Gastroesophageal sphincter (tissue), 4 donors: ENCODE results near the gene CSGALNACT2. TPM values are rescaled to one million over a fixed set of nuclear protein-coding genes. Genes with fewer than 3 reads are reported as not detected.
A peak's percentile ranks its signal among the peaks of the same experiment; 100 is the strongest.

Experiments used
- ATAC-seq: fragments of 150-250 bp; one replicate; pipeline ENCODE4 v1.9.1; 2016; ENCODE audit warnings: mild to moderate bottlenecking, moderate library complexity
- H3K27ac ChIP-seq, 4 donors: fragments of 200-600 bp; sonication (generic) in 3 of 4; 1 replicate in 3 of 4; 2 replicates in 1 of 4; pipeline ENCODE4 v1.5.1; 2016 to 2019
- H3K27me3 ChIP-seq: fragments of 200-600 bp; sonication (generic); one replicate; pipeline ENCODE4 v1.5.1; 2019
- H3K36me3 ChIP-seq, 2 donors: fragments of 200-600 bp; sonication (generic); one replicate each; pipeline ENCODE4 v1.5.1; 2019; ENCODE audit warnings: control low read depth in 1 of 2
- H3K4me1 ChIP-seq, 3 donors: fragments of 200-600 bp; sonication (generic); 1 replicate in 2 of 3; 2 replicates in 1 of 3; pipeline ENCODE4 v1.5.1; 2016 to 2019; ENCODE audit warnings: control low read depth in 2 of 3
- H3K4me3 ChIP-seq, 2 donors: fragments of 200-600 bp; sonication (generic); one replicate each; pipeline ENCODE4 v1.5.1; 2019; ENCODE audit warnings: mild to moderate bottlenecking in 1 of 2, moderate library complexity in 1 of 2
- H3K9me3 ChIP-seq, 3 donors: fragments of 200-600 bp; sonication (generic); one replicate each; pipeline ENCODE4 v1.5.1; 2017 to 2019; ENCODE audit warnings: control low read depth in 2 of 3
- CTCF ChIP-seq, 4 experiments: fragments of 200-600 bp in 2 of 4; fragments of 450-650 bp in 2 of 4; sonication (generic) in 1 of 4; IDR thresholded peaks; one replicate each; pipeline ENCODE4 v1.5.1; 2017 to 2019; ENCODE audit warnings: antibody characterized with exemption in 4 of 4, mild to moderate bottlenecking in 2 of 4, moderate library complexity in 2 of 4
- EP300 ChIP-seq: sonication (generic); formaldehyde crosslinking; IDR thresholded peaks from one replicate; pipeline ENCODE4 v1.6.1; 2017; ENCODE audit warnings: antibody characterized with exemption, mild to moderate bottlenecking
- POLR2A ChIP-seq, 2 donors: fragments of 450-650 bp; IDR thresholded peaks; one replicate each; pipeline ENCODE4 v1.6.1; 2017; ENCODE audit warnings: antibody characterized with exemption in 2 of 2, mild to moderate bottlenecking in 2 of 2, moderate library complexity in 1 of 2
- POLR2AphosphoS5 ChIP-seq: sonication (generic); formaldehyde crosslinking; IDR thresholded peaks from one replicate; pipeline ENCODE4 v1.6.1; 2017; ENCODE audit warnings: antibody characterized with exemption
- WGBS, 2 donors: methylation state at CpG; one replicate each; pipeline ENCODE4 v1.1.5; 2018; ENCODE audit warnings: low coverage in 1 of 2; 5-methylcytosine and 5-hydroxymethylcytosine counted together
- total RNA-seq, 4 donors: library from RNA; depleted of rRNA; stranded (reverse); fragments of >200 nt; gene quantifications; one replicate each; pipeline ENCODE4 v1.1.0, GENCODE V29; 2016

The CSGALNACT2 gene
- total RNA-seq, 4 donors from 2014 or later: 28.4 to 37.4 (median 32.7) TPM

GRCh38 chr10:43202224-43202656 lies 64.0 kb downstream of the CSGALNACT2 start:
- TF ChIP-seq CTCF (IDR thresholded peaks at IDR 0.05): peak in 3 of 4 experiments; percentile 44 to 56 (median 47)
- TF ChIP-seq EP300: no peak
- Histone ChIP-seq H3K4me3 (peak overlapping the region; percentile 29 to 54), H3K9me3 (no peaks in the 10 kb centered on the region), H3K36me3 (peaks cover 0 to 7% of the 10 kb centered on the region in 2 donors), H3K4me1 (peaks cover 0 to 23% (median 2%) of the 10 kb centered on the region in 3 donors), H3K27me3 (peaks cover 22% of the 10 kb centered on the region), H3K27ac (peak overlapping the region in 1 of 4 donors; percentile 28)
- 9% methylated on average over 9 of the region's 29 CpGs; no CpG with 5 or more reads in 1 of the 2 donors for WGBS, 2 donors
- ATAC-seq: peak; percentile 29

DNA sequence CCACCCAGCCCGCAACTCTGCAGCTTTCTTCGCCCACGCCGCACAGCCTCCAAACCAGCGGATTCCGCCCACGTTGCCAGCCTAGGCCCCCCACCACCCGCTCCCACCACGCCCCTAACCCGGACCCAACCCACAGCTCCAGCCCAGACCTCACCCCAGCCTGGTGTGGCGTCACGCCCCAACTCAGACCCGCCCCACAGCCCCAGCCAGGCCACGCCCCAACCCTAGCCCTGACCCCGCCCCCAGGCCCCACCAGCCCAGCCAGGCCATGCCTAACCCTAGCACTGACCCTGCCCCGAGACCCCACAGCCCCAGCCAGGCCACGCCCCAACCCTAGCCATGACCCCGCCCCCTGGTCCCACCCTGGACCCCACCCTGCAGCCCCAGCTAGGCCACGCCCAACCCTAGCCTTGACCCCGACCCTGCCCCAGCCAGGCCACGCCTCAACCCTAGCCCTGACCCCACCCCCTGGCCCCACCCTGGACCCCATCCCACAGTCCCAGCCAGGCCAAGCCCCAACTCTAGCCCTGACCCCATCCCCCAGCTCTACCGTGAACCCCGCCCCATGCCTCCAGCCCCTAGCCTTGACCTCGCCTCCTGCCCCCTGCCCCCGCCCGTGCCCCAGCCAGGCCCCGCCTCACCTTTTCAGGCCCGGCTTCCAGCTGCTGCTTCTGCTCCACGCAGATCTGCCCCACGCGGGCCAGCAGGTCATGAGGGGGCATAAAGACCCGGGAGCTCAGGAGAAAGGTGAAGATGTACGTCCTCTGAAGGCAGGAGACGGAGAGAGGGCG lies 64.6 kb downstream of the CSGALNACT2 start:
- Histone ChIP-seq H3K36me3 (peaks cover 0 to 7% of the 10 kb centered on the region in 2 donors), H3K27me3 (peaks cover 22% of the 10 kb centered on the region), H3K27ac (peak overlapping the region in 1 of 4 donors; percentile 28), H3K9me3 (no peaks in the 10 kb centered on the region), H3K4me1 (peaks cover 0 to 23% (median 2%) of the 10 kb centered on the region in 3 donors), H3K4me3 (peak overlapping the region; percentile 29 to 54)
- WGBS, 2 donors: 0% methylated on average over 3 of the region's 35 CpGs; no CpG with 5 or more reads in 1 of the 2 donors
- peak; percentile 34 for ATAC-seq
- TF ChIP-seq POLR2A (IDR thresholded peaks at IDR 0.05) (no peak), POLR2AphosphoS5 (no peak), EP300 (no peak), CTCF (IDR thresholded peaks at IDR 0.05) (no peak)

DNA sequence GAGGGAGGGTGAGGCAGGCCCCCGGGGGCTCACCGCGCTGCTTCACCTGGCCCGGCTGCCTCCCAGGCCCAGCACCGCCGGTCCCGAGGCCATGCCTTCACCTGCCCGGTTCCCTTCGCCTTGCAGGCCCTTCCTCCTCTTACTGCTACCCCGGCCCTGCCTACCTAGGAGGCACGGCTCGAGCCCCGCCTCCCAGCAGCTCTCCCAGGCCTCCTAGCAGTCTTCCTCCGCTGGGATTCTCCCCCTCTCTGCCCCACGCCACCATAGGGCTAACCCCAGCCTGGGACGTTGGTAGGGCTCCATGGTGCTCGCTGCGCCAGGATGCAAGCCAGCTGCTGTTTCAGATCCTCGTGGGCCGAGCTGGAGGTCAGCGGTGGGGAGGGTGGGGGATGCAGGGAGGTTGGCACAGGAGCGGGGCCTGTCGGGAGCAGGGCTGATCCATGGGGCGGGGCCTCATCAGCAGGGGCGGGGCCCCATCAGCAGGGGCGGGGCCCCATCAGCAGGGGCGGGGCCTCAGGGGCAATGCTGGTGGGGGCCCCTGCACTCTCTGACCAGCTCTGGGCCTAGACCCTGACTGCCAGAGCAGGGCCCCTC lies 65.3 kb downstream of the CSGALNACT2 start:
- TF ChIP-seq POLR2AphosphoS5: no peak
- no peak for TF ChIP-seq CTCF (IDR thresholded peaks at IDR 0.05)
- peak overlapping the region in 1 of 4 donors; percentile 7 for H3K27ac ChIP-seq
- peaks cover 22% of the 10 kb centered on the region for H3K27me3 ChIP-seq
- ATAC-seq: no peak
- H3K4me1 ChIP-seq: peaks cover 0 to 23% (median 2%) of the 10 kb centered on the region in 3 donors
- H3K4me3 ChIP-seq: peak overlapping the region in 1 of 2 donors; percentile 54
- H3K36me3 ChIP-seq: peaks cover 0 to 7% of the 10 kb centered on the region in 2 donors
- WGBS, 2 donors: no CpG with 5 or more reads among the region's 27 CpGs
- H3K9me3 ChIP-seq: no peaks in the 10 kb centered on the region

GRCh38 chr10:43204042-43204942 lies 66.0 kb downstream of the CSGALNACT2 start:
- whole genome bisulfite sequencing, 2 donors: 89 to 100% methylated on average over 2 to 3 of the region's 14 CpGs
- no peak overlapping the region for H3K27ac ChIP-seq
- TF ChIP-seq POLR2AphosphoS5 (no peak), CTCF (IDR thresholded peaks at IDR 0.05) (no peak), POLR2A (IDR thresholded peaks at IDR 0.05) (no peak)

More at GRCh38 chr10:43204042-43204942, 66.0 kb downstream of the CSGALNACT2 start:
- H3K36me3 ChIP-seq: peaks cover 0 to 6% of the 10 kb centered on the region in 2 donors
- peaks cover 0 to 23% (median 2%) of the 10 kb centered on the region in 3 donors for H3K4me1 ChIP-seq
- H3K4me3 ChIP-seq: no peak overlapping the region
- H3K9me3 ChIP-seq: no peaks in the 10 kb centered on the region
- no peak for ATAC-seq
- H3K27me3 ChIP-seq: peaks cover 22% of the 10 kb centered on the region
